Measurements from ENCODE around the gene BPIFA3. TPM values are rescaled to one million over a fixed set of nuclear protein-coding genes. Genes with fewer than 3 reads are reported as not detected.

BPIFA3 gene
- total and polyA plus RNA-seq, 2 donors, result 0.02 TPM; not detected in 1

Other genes starting within 250 kb of the BPIFA3 start
- gene SUN5, start 212.9 kb upstream of the BPIFA3 start, total RNA-seq, result not detected
- not detected for gene SUN5, start 212.9 kb upstream of the BPIFA3 start, polyA plus RNA-seq
- gene BPIFB2, start 209.6 kb upstream of the BPIFA3 start, total RNA-seq, result 0.05 TPM
- 0.73 TPM for gene BPIFB2, start 209.6 kb upstream of the BPIFA3 start, polyA plus RNA-seq
- gene BPIFB6, start 185.7 kb upstream of the BPIFA3 start, total RNA-seq, result not detected
- 0.05 TPM for gene BPIFB6, start 185.7 kb upstream of the BPIFA3 start, polyA plus RNA-seq
- 0.05 TPM for gene BPIFB3, start 163.4 kb upstream of the BPIFA3 start, total RNA-seq
- 0.48 TPM for gene BPIFB3, start 163.4 kb upstream of the BPIFA3 start, polyA plus RNA-seq
- 0.05 TPM for gene BPIFB4, start 137.7 kb upstream of the BPIFA3 start, total RNA-seq
- 0.64 TPM for gene BPIFB4, start 137.7 kb upstream of the BPIFA3 start, polyA plus RNA-seq
- gene BPIFA2, start 49.2 kb upstream of the BPIFA3 start, total RNA-seq, result not detected
- gene BPIFA2, start 49.2 kb upstream of the BPIFA3 start, polyA plus RNA-seq, result 0.07 TPM
- 1.2 TPM for gene BPIFA1, start 18.6 kb downstream of the BPIFA3 start, total RNA-seq
- 6.0 TPM for gene BPIFA1, start 18.6 kb downstream of the BPIFA3 start, polyA plus RNA-seq
- 0.24 TPM for gene BPIFB1, start 65.9 kb downstream of the BPIFA3 start, total RNA-seq
- gene BPIFB1, start 65.9 kb downstream of the BPIFA3 start, polyA plus RNA-seq, result 0.55 TPM
- 25.6 TPM for gene CDK5RAP1, start 184.2 kb downstream of the BPIFA3 start, total RNA-seq
- 62.6 TPM for gene CDK5RAP1, start 184.2 kb downstream of the BPIFA3 start, polyA plus RNA-seq
- 6.8 TPM for gene SNTA1, start 226.4 kb downstream of the BPIFA3 start, total RNA-seq
- 7.7 TPM for gene SNTA1, start 226.4 kb downstream of the BPIFA3 start, polyA plus RNA-seq